ENCODE measurements around the gene HPSE. TPM values are rescaled to one million over a fixed set of nuclear protein-coding genes. Genes with fewer than 3 reads are reported as not detected.

The HPSE gene
- polyA plus RNA-seq, 1 of the 3 experiments (the other 2 are of a cell fraction), result 1.7 TPM

GRCh38 chr4:83348074-83348473 lies 13.4 kb upstream of the HPSE start:
- POLR2A ChIA-PET, result no interaction called here
- Histone ChIP-seq H3K27me3 (ENCODE audit: insufficient read depth) (no peaks in the 10 kb centered on the region), H3F3A (replicated peaks; ENCODE audit: insufficient read depth) (no peaks in the 10 kb centered on the region), H3K79me2 (ENCODE audit: insufficient read depth) (no peaks in the 10 kb centered on the region), H3K9ac (no peak overlapping the region), H3K4me1 (ENCODE audit: control insufficient read depth in 1 of 2, insufficient read depth in 2 of 2, low read depth in 1 of 2, low read length in 1 of 2) (no peaks in the 10 kb centered on the region), H3K36me3 (replicated peaks in 1 of 2; ENCODE audit: control insufficient read depth in 1 of 2, insufficient read depth in 2 of 2, low read length in 1 of 2) (no peaks in the 10 kb centered on the region), H3K4me2 (no peak overlapping the region), H3K9me3 (no peaks in the 10 kb centered on the region), H3K4me3 (ENCODE audit: low read depth in 2 of 2, low read length in 1 of 2) (no peak overlapping the region), H3K9me2 (no peaks in the 10 kb centered on the region), H2AFZ (ENCODE audit: low read depth) (no peak overlapping the region), H3K27ac (ENCODE audit: low read depth in 2 of 2, low read length in 1 of 2) (no peak overlapping the region), H4K20me1 (ENCODE audit: insufficient read depth) (no peaks in the 10 kb centered on the region)
- DNase-seq, result no peak
- 21% methylated on average over 1 of the region's 1 CpG for WGBS (ENCODE audit: low lambda C conversion rate)
- CTCF ChIA-PET, result no interaction called here
- TF ChIP-seq REST (IDR thresholded peaks at IDR 0.05; ENCODE audit: low read depth, low read length), result no peak
- no peak for TF ChIP-seq EZH2phosphoT487 (IDR thresholded peaks at IDR 0.05; ENCODE audit: borderline replicate concordance, low read depth)
- no peak for TF ChIP-seq POLR2AphosphoS5 (IDR thresholded peaks at IDR 0.05; ENCODE audit: low read depth, low read length)
- no peak for TF ChIP-seq ELF1 (IDR thresholded peaks at IDR 0.05)

- Histone ChIP-seq H4K20me1 (ENCODE audit: insufficient read depth) (no peaks in the 10 kb centered on the region), H3K79me2 (ENCODE audit: insufficient read depth) (no peaks in the 10 kb centered on the region), H2AFZ (ENCODE audit: low read depth) (no peak overlapping the region), H3F3A (replicated peaks; ENCODE audit: insufficient read depth) (no peaks in the 10 kb centered on the region), H3K9ac (no peak overlapping the region), H3K27me3 (ENCODE audit: insufficient read depth) (no peaks in the 10 kb centered on the region), H3K4me2 (no peak overlapping the region), H3K27ac (ENCODE audit: low read depth in 2 of 2, low read length in 1 of 2) (no peak overlapping the region), H3K36me3 (replicated peaks in 1 of 2; ENCODE audit: control insufficient read depth in 1 of 2, insufficient read depth in 2 of 2, low read length in 1 of 2) (no peaks in the 10 kb centered on the region), H3K9me2 (no peaks in the 10 kb centered on the region), H3K4me1 (ENCODE audit: control insufficient read depth in 1 of 2, insufficient read depth in 2 of 2, low read depth in 1 of 2, low read length in 1 of 2) (no peaks in the 10 kb centered on the region), H3K9me3 (no peaks in the 10 kb centered on the region), H3K4me3 (ENCODE audit: low read depth in 2 of 2, low read length in 1 of 2) (no peak overlapping the region)
- ChIA-PET POLR2A (no interaction called here), CTCF (no interaction called here)
- 25% methylated on average over 3 of the region's 3 CpGs for WGBS (ENCODE audit: low lambda C conversion rate)
- TF ChIP-seq POLR2AphosphoS5 (IDR thresholded peaks at IDR 0.05; ENCODE audit: low read depth, low read length) (no peak), CHD2 (IDR thresholded peaks at IDR 0.05; ENCODE audit: low read length, partially characterized antibody) (no peak), EP300 (IDR thresholded peaks at IDR 0.05; ENCODE audit: borderline replicate concordance in 1 of 2, low read depth in 1 of 2, low read length in 1 of 2) (no peak), USF2 (IDR thresholded peaks at IDR 0.05; ENCODE audit: borderline replicate concordance, low read depth, low read length) (no peak), NFIC (IDR thresholded peaks at IDR 0.05; ENCODE audit: borderline replicate concordance) (no peak), FOXJ3 (CRISPR knock-in tag; IDR thresholded peaks at IDR 0.05) (no peak), MXI1 (IDR thresholded peaks at IDR 0.05; ENCODE audit: low read depth, low read length) (no peak), EZH2phosphoT487 (IDR thresholded peaks at IDR 0.05; ENCODE audit: borderline replicate concordance, low read depth) (no peak), RAD21 (IDR thresholded peaks at IDR 0.05; ENCODE audit: low read length) (no peak), IRF3 (IDR thresholded peaks at IDR 0.05; ENCODE audit: low read depth, low read length) (no peak)
- no peak for DNase-seq
Observed at GRCh38 chr4:83342476-83342875, 7.8 kb upstream of the HPSE start.
